Activated T-cell treated with anti-CD3 and anti-CD28 coated beads, Interleukin-2, amount 50 U/mL, for 72 hours (primary cell): ENCODE measurements around the gene DISP3. TPM values are rescaled to one million over a fixed set of nuclear protein-coding genes. Genes with fewer than 3 reads are reported as not detected.

Experiments used
- ATAC-seq, 2 donors: fragments of 150-1000 bp; cut with Tn5 transposase; replicated peaks in 1 of 2; 2 replicates each; pipeline ENCODE4 v1.10.0; 2021; ENCODE audit warnings: moderate library complexity in 2 of 2, mild to moderate bottlenecking in 1 of 2
- DNase-seq, 2 donors: peaks; one replicate each; pipeline ENCODE4 v3.0.0; 2021 to 2022; ENCODE audit warnings: mixed read lengths in 1 of 2
- H3K27ac Mint-ChIP-seq: one replicate; pipeline ENCODE4 v1.8.0; 2022; ENCODE audit warnings: mild to moderate bottlenecking, moderate library complexity, mixed read lengths
- H3K27me3 Mint-ChIP-seq: one replicate; pipeline ENCODE4 v1.8.0; 2022; ENCODE audit warnings: low read depth, mixed read lengths
- H3K36me3 Mint-ChIP-seq, 2 donors: one replicate each; pipeline ENCODE4 v1.8.0; 2022; ENCODE audit warnings: mixed read lengths in 2 of 2, mild to moderate bottlenecking in 1 of 2; ENCODE audit not compliant: insufficient read depth in 2 of 2
- H3K4me1 Mint-ChIP-seq: one replicate; pipeline ENCODE4 v1.8.0; 2022; ENCODE audit warnings: low read depth, mixed read lengths
- H3K4me3 Mint-ChIP-seq, 2 donors: one replicate each; pipeline ENCODE4 v1.8.0; 2022; ENCODE audit warnings: mild to moderate bottlenecking in 2 of 2, mixed read lengths in 2 of 2, moderate library complexity in 2 of 2
- H3K9me3 Mint-ChIP-seq, 2 donors: one replicate each; pipeline ENCODE4 v1.8.0; 2022; ENCODE audit warnings: mixed read lengths in 2 of 2
- total RNA-seq, 2 donors: library from RNA; stranded (reverse); gene quantifications; one replicate each; pipeline ENCODE4 v1.2.3, GENCODE V29; 2022

The DISP3 gene
- total RNA-seq, 2 donors from 2014 or later: 0.42 to 0.46 TPM

DNA sequence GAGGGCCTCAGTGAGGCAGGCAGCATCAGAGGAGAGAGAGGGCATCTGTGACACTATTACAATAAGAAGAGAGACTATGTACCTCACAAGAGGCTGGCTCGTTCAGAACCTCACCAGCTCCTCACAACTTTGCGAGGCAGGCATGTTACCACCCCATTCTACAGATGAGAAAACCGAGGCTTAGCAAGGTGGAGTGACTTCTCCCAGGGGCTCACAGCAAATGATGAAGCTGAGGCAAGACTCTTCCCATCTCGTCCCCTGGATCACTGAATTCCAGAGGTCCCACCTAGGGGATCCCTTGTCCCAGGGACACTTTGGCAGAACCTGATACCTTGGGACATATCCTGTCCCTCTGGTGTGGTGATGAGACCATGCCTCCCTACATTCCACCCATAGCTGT, 64.4 kb downstream of the DISP3 start:
- no peak for ATAC-seq
- H3K27ac Mint-ChIP-seq: no peak overlapping the region
- peaks cover 11% of the 10 kb centered on the region for H3K27me3 Mint-ChIP-seq
- DNase-seq: no peak
- no peaks in the 10 kb centered on the region for H3K36me3 Mint-ChIP-seq
- no peaks in the 10 kb centered on the region for H3K4me1 Mint-ChIP-seq
- no peak overlapping the region for H3K4me3 Mint-ChIP-seq
- no peaks in the 10 kb centered on the region for H3K9me3 Mint-ChIP-seq

DNA sequence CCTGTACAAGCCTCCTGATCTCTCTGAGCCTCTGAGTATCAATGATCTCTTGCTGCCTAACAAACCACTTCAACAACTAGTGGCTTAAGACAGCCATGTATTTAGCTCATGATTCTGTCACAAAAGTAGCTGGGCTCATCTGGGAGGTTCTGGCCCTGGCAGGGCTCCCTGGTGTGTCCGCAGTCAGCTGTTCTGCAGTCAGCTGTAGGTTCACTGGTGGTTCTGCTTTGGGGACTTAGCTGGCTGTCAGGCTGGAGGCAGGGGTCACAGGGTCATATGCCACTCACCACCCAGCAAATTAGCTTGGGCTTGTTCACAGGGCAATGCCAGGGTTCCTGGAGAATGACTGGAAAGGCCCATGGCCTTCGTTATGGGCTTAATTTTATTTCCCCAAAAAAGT, 64.8 kb downstream of the DISP3 start:
- Mint-ChIP-seq H3K27me3 (peaks cover 15% of the 10 kb centered on the region), H3K4me3 (no peak overlapping the region), H3K27ac (no peak overlapping the region), H3K36me3 (no peaks in the 10 kb centered on the region), H3K4me1 (no peaks in the 10 kb centered on the region), H3K9me3 (no peaks in the 10 kb centered on the region)
- ATAC-seq (no peak), DNase-seq (no peak)

DNA sequence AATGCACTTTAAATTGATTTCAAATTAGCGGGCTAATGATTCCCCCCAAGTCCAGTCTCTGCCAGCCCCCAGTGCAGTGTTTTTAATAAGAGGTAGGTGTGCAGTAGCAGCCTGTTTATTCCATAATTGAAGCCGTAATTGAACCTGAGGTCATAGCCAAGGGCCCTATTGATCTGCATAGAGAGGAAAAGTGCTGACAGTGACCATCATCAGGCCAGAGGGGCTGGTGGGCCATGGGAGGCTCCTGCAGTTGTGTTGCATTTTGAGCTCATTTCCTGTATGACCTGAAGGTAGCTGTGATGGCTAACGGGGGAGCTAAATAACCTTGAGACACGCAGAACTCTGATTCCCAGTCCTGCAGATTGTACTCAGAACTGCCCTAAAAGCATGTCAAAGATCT, 67.5 kb downstream of the DISP3 start:
- DNase-seq (no peak), ATAC-seq (no peak)
- Mint-ChIP-seq H3K27ac (no peak overlapping the region), H3K4me3 (no peak overlapping the region), H3K27me3 (peaks cover 28% of the 10 kb centered on the region), H3K36me3 (no peaks in the 10 kb centered on the region), H3K4me1 (no peaks in the 10 kb centered on the region), H3K9me3 (peaks cover 2 to 3% of the 10 kb centered on the region in 2 donors)

DNA sequence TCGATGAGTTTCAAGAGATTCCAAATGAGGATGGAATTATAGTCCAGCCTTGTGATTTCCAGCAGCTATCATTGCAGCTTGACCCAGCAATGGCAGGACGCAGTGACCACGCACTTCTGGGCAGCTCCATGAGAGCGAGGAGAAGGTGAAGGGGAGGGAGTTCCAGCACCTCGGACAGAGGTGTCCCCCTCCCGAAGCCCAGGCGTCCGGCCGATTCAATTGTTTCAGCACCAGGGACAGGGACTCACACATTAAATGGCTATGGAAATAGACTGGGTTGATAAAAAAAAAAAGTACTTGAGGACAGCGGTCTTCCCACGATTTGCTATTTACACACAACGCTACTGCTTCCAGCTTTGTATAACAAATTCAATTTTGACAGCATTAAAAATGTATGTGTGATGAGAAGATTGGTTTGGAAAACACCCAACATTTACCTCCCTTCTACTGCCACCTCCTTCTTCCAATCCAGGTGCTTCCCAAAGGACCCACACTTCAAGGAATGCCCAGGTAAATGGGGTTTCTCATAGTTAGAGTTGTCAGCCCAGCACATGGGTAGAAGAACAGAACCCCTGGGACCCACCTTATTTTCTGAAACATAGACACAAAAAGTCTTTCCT, 71.8 kb downstream of the DISP3 start:
- H3K27me3 Mint-ChIP-seq: peaks cover 58% of the 10 kb centered on the region
- H3K4me1 Mint-ChIP-seq: no peaks in the 10 kb centered on the region
- H3K27ac Mint-ChIP-seq: no peak overlapping the region
- H3K36me3 Mint-ChIP-seq: no peaks in the 10 kb centered on the region
- ATAC-seq: no peak
- H3K9me3 Mint-ChIP-seq: peaks cover 3 to 4% of the 10 kb centered on the region in 2 donors
- no peak overlapping the region for H3K4me3 Mint-ChIP-seq
- peak; percentile 44 to 46 for DNase-seq

DNA sequence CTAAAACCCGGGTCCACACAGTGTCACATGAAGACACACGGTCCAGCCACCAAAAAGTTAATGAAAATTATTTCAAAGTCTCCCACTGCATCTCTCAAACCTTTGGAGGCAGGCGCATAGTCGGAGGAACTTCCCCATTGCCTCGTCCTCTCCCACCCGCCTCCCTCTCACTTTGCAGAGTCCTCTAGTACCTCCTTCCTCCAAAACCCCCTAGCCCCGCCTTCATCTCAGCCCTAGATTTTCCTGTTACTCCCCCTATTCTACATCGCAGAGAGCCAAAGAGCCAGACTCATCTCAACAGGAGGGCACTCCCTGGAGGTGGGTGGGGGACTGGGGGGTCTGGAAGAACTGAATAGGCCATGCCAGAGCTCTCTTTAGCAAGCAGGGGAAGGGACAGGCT, 79.3 kb downstream of the DISP3 start:
- Mint-ChIP-seq H3K27ac (no peak overlapping the region), H3K9me3 (no peaks in the 10 kb centered on the region), H3K4me3 (peak overlapping the region in 1 of 2 donors; percentile 12), H3K36me3 (no peaks in the 10 kb centered on the region), H3K27me3 (peaks cover 61% of the 10 kb centered on the region), H3K4me1 (peaks cover 9% of the 10 kb centered on the region)
- DNase-seq (no peak), ATAC-seq (no peak)

DNA sequence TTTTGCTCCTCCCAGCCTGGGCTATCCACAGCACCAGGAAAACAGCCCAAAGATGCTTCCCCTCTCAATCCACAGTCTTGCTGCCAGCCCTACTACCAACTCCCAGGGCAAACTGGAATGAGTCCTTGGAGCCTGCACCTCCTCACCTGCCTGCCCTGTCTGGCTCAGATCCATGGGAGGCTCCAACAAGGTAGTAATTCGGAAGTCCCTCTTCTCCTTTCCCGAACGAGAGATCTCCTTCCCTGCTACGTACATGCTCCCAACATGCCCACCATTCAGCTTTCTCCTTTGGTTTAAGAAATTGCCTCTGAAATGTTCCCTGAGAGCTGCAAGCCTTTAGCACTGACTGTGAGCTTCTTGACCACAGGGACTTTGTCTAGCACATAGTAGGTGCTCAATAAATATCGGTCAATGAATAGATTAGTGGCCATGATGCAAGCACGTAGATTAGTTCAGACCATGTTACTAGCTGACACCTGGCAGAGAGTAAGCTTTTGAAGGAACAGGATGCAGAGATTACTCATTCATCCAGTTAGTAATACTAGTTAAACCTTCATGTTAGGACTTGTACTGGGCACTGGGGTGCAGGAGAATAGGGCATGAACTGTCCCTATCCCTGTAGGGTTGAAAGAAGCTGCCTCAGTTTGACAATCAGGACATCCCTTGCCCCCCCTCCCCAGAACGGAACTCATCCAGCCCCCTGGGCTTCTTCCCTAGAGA, 80.1 kb downstream of the DISP3 start:
- ATAC-seq: no peak
- no peak for DNase-seq
- H3K4me1 Mint-ChIP-seq: peaks cover 9% of the 10 kb centered on the region
- H3K4me3 Mint-ChIP-seq: no peak overlapping the region
- H3K9me3 Mint-ChIP-seq: no peaks in the 10 kb centered on the region
- H3K27me3 Mint-ChIP-seq: peaks cover 63% of the 10 kb centered on the region
- H3K36me3 Mint-ChIP-seq: no peaks in the 10 kb centered on the region
- no peak overlapping the region for H3K27ac Mint-ChIP-seq

DNA sequence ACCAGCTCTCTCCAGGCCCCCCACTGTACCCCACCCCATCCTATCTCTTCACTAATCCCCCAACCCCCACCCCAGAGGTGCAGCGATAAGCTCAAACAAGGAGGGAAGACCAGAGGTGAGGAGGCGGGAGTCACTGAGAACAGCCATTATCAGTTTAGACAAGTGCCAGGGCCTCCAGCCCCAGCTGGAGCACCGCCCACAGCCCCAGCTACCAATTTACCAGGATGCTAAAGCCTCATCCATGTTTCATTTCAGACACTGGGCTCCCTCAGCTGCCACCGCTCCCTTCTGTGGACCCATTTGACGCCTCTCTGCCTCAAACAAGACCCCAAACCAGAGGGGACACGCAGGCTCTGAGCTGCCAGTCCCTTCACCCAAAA, 80.6 kb downstream of the DISP3 start:
- no peak for ATAC-seq
- H3K27me3 Mint-ChIP-seq: peaks cover 58% of the 10 kb centered on the region
- H3K27ac Mint-ChIP-seq: no peak overlapping the region
- no peaks in the 10 kb centered on the region for H3K9me3 Mint-ChIP-seq
- no peak overlapping the region for H3K4me3 Mint-ChIP-seq
- no peaks in the 10 kb centered on the region for H3K36me3 Mint-ChIP-seq
- peaks cover 9% of the 10 kb centered on the region for H3K4me1 Mint-ChIP-seq
- DNase-seq: no peak

DNA sequence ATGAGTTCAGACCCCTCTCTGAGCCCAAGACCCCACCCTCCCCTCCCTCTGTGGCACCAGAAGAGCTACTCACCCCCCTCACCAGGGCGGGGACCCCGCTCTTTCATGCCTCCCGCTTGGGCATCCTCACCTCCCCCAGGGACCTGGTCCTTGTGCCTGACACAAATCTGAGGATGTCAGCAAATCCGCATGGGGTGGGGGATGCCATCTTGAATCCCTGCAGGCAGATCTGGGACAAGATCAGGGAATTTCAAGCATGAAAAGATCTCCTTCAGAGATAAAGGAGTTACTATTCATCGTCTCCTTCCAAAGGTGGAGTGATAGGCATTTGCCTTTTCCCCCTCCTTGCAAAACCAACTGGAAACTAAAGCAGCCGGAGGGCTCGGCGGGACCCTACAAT, 81.1 kb downstream of the DISP3 start:
- Mint-ChIP-seq H3K27me3 (peaks cover 53% of the 10 kb centered on the region), H3K9me3 (no peaks in the 10 kb centered on the region), H3K4me3 (no peak overlapping the region), H3K27ac (no peak overlapping the region), H3K36me3 (no peaks in the 10 kb centered on the region), H3K4me1 (peaks cover 9% of the 10 kb centered on the region)
- DNase-seq (no peak), ATAC-seq (no peak)

DNA sequence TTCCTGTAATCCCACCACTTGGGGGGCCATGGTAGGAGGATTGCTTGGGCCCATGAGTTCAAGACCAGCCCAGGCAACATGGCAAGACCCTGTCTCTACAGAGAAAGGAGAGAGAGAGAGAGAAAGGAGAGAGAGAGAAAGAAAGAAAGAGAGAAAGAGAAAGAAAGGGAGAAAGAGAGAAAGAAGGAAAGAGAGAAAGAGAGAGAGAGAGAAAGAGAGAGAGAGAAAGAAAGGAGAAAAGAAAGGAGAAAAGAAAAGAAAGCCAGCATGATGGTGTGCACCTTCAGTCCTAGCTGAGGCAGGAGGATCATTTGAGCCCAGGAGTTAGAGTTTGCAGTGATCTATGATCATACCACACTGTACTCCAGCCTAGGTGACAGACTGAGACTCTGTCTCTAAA, 82.8 kb downstream of the DISP3 start:
- ATAC-seq: no peak
- H3K4me3 Mint-ChIP-seq: no peak overlapping the region
- peaks cover 38% of the 10 kb centered on the region for H3K27me3 Mint-ChIP-seq
- H3K9me3 Mint-ChIP-seq: no peaks in the 10 kb centered on the region
- DNase-seq: no peak
- H3K36me3 Mint-ChIP-seq: no peaks in the 10 kb centered on the region
- peaks cover 9% of the 10 kb centered on the region for H3K4me1 Mint-ChIP-seq
- H3K27ac Mint-ChIP-seq: no peak overlapping the region

DNA sequence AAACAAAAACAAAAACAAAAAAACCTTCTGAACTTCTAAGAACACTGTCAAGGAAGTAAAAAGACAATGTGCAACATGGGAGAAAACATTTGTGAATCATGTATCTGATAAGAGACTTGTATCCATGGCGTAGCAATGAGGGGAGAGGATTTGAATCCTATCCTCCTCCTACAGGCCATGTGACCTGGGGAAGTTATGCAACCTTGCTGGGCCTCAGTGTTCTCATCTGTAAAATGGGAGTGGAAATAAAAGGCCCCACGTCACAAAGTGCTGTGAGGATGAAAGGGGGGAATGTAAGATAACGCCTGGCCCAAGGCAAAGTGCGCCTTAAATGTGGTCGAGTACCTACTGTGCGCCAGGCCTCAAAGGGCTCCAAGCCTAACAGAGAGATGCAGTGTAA, 83.7 kb downstream of the DISP3 start:
- Mint-ChIP-seq H3K4me1 (peaks cover 9% of the 10 kb centered on the region), H3K4me3 (no peak overlapping the region), H3K27me3 (peaks cover 29% of the 10 kb centered on the region), H3K9me3 (no peaks in the 10 kb centered on the region), H3K27ac (no peak overlapping the region), H3K36me3 (no peaks in the 10 kb centered on the region)
- DNase-seq: no peak
- no peak for ATAC-seq

DNA sequence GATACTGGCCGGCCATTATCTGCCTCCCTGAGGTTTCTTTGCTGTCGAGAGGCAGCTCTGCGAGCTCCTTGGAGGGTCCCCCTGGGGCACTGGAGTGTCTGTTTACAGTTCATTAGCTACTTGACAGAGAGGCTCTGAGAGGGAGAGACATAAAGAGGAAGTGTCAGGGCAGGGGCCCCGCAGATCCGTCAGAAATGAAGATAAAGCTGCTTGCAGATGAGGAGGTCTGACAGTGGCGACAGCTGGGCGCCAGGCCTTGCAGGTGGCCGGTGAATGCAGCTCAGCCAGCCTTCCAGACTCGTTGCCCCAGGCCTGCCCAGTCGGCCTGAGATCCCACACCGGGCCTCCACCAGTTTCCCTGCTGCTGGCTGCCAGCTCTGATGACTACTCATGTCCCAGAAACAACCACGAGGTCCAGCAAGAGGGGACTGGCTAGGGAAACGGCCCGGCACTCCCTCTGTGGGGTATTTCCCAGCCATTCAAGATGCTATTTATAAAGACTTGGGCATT, 84.7 kb downstream of the DISP3 start:
- H3K36me3 Mint-ChIP-seq: no peaks in the 10 kb centered on the region
- peaks cover 20% of the 10 kb centered on the region for H3K27me3 Mint-ChIP-seq
- DNase-seq (no peak), ATAC-seq (no peak)
- no peak overlapping the region for H3K4me3 Mint-ChIP-seq
- H3K9me3 Mint-ChIP-seq: no peaks in the 10 kb centered on the region
- H3K4me1 Mint-ChIP-seq: peaks cover 3% of the 10 kb centered on the region
- H3K27ac Mint-ChIP-seq: no peak overlapping the region

DNA sequence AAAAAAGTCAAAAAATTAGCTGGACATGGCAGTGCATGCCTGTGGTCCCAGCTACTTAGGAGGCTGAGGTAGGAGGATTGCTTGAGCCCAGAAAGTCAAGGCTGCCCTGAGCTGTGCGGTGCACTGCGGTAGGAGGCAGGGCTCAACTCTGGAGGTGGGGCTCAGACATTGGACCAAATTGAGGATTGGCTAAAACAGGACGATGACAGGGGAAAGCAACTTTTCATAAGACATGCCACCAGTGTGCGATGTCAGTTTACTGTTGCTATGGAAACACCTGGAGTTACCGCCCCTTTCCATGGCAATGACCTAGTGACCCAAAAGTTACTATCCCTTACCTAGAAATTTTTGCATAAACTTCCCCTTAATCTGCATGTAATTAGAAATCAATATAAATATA, 85.3 kb downstream of the DISP3 start:
- H3K4me3 Mint-ChIP-seq: no peak overlapping the region
- H3K27ac Mint-ChIP-seq: no peak overlapping the region
- H3K36me3 Mint-ChIP-seq: no peaks in the 10 kb centered on the region
- DNase-seq: no peak
- no peak for ATAC-seq
- H3K9me3 Mint-ChIP-seq: no peaks in the 10 kb centered on the region
- H3K4me1 Mint-ChIP-seq: no peaks in the 10 kb centered on the region
- peaks cover 14% of the 10 kb centered on the region for H3K27me3 Mint-ChIP-seq

DNA sequence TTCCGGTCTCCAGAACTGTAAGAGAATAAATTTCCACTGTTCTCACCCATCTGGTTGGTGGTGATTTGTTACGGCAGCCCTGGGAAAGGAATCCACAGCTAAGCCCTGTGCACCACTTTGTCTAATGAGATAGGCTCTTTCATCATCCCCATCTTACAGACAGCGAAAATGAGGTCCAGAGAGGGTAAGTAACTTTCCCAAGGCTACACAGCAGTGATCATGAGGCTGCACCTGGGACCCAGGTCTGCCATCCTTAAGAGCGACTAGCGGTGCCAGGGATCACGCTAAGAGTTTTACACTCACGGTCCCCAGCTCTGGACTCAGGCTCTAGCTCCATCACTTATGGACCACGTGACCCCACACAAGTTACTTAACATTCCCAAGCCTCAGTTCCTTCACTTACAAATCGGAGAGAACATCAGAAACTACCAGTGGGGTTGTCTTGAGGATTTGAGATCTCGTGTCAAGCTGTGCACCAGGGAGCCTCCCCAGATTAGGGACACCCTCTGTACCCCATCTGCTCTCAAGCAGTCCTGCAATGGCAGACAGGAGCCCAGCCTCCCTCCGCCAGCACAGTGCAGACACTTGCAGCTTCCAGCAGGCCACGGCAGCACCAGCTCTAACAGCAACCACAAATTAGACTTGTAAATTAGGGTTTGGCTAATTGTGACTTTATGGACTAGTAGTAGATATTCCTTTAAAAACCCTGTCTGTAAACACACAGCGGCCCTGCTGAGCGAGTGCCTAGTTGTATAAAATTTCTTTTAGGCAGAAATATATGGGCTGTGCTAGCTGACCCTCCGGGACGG, 87.3 kb downstream of the DISP3 start:
- peaks cover 14% of the 10 kb centered on the region for H3K27me3 Mint-ChIP-seq
- no peaks in the 10 kb centered on the region for H3K36me3 Mint-ChIP-seq
- no peak for DNase-seq
- no peak for ATAC-seq
- H3K4me3 Mint-ChIP-seq: no peak overlapping the region
- no peaks in the 10 kb centered on the region for H3K4me1 Mint-ChIP-seq
- H3K9me3 Mint-ChIP-seq: no peaks in the 10 kb centered on the region
- H3K27ac Mint-ChIP-seq: no peak overlapping the region
